MCF 10A (cell line): Measurements from ENCODE around the gene GAR1. TPM values are rescaled to one million over a fixed set of nuclear protein-coding genes. Genes with fewer than 3 reads are reported as not detected.

Experiments
- BruUV-seq: library from RNA; stranded (reverse); fragments of 400-500 nt; replicated peaks from 2 replicates; lab custom pipeline; 2021; lab: Mats Ljungman, UMichigan
- CTCF ChIA-PET: fragments of 300-600 bp; sonication (Branson Sonifier 250); formaldehyde crosslinking; extraction: SDS; loops from one replicate; lab custom pipeline; 2021; ENCODE audit warnings: antibody characterized with exemption, inconsistent platforms; lab: Yijun Ruan, JAX
- POLR2A ChIA-PET: fragments of 300-600, 350-650 bp; sonication (Branson Sonifier 250); formaldehyde crosslinking; extraction: SDS; loops from one replicate; lab custom pipeline; 2020; ENCODE audit warnings: antibody characterized with exemption, inconsistent platforms; lab: Yijun Ruan, JAX
- DNase-seq: peaks from one replicate; pipeline ENCODE4 v3.0.0-alpha.2; 2018; ENCODE audit not compliant: unreplicated experiment
- H3K27ac Mint-ChIP-seq: one replicate; pipeline ENCODE4 v1.8.0; 2022; ENCODE audit warnings: mild to moderate bottlenecking, low read depth, mixed read lengths; ENCODE audit not compliant: unreplicated experiment
- H3K27me3 Mint-ChIP-seq: one replicate; pipeline ENCODE4 v1.8.0; 2022; ENCODE audit warnings: mixed read lengths; ENCODE audit not compliant: insufficient read depth, unreplicated experiment
- H3K36me3 Mint-ChIP-seq: one replicate; pipeline ENCODE4 v1.8.0; 2022; ENCODE audit warnings: mild to moderate bottlenecking, moderate library complexity, mixed read lengths; ENCODE audit not compliant: insufficient read depth, unreplicated experiment
- H3K4me1 Mint-ChIP-seq: one replicate; pipeline ENCODE4 v1.8.0; 2022; ENCODE audit warnings: mixed read lengths; ENCODE audit not compliant: insufficient read depth, unreplicated experiment
- H3K4me3 Mint-ChIP-seq: one replicate; pipeline ENCODE4 v1.8.0; 2022; ENCODE audit warnings: mild to moderate bottlenecking, moderate library complexity, mixed read lengths; ENCODE audit not compliant: unreplicated experiment
- H3K9me3 Mint-ChIP-seq: one replicate; pipeline ENCODE4 v1.8.0; 2022; ENCODE audit warnings: mixed read lengths; ENCODE audit not compliant: unreplicated experiment
- intact Hi-C: fragments of 100-400 bp; cut with micrococcal nuclease; formaldehyde crosslinking; loops from 2 replicates; pipeline ENCODE4 v1.14.1; 2022
- total RNA-seq: library from RNA; stranded (reverse); gene quantifications from 2 replicates; pipeline ENCODE4 v1.2.3, GENCODE V29; 2022
- TF ChIP-seq, protein P1 (sequence below): fragments of 200-600 bp; IDR thresholded peaks from one replicate; pipeline ENCODE4 v1.8.0; 2022; ENCODE audit warnings: antibody characterized with exemption, mild to moderate bottlenecking; ENCODE audit not compliant: unreplicated experiment

Gene GAR1
- total RNA-seq, 1 experiment from 2014 or later = 28.7 TPM

GRCh38 chr4:109836985-109837384 lies 21.4 kb downstream of the GAR1 start:
- no TSS peak for BruUV-seq
- CTCF ChIA-PET = interaction anchor here (1.6 kb wide), 1 partner anchor 11 kb away, joined by 9 read pairs; no protein-coding TSS in a partner anchor
- intact Hi-C loops = no loop called here
- H3K9me3 Mint-ChIP-seq = no peaks in the 10 kb centered on the region
- no peaks in the 10 kb centered on the region for H3K4me1 Mint-ChIP-seq
- H3K4me3 Mint-ChIP-seq = no peak overlapping the region
- H3K27me3 Mint-ChIP-seq = no peaks in the 10 kb centered on the region
- no peak for DNase-seq
- no peak overlapping the region for H3K27ac Mint-ChIP-seq
- TF ChIP-seq, protein P1, sequence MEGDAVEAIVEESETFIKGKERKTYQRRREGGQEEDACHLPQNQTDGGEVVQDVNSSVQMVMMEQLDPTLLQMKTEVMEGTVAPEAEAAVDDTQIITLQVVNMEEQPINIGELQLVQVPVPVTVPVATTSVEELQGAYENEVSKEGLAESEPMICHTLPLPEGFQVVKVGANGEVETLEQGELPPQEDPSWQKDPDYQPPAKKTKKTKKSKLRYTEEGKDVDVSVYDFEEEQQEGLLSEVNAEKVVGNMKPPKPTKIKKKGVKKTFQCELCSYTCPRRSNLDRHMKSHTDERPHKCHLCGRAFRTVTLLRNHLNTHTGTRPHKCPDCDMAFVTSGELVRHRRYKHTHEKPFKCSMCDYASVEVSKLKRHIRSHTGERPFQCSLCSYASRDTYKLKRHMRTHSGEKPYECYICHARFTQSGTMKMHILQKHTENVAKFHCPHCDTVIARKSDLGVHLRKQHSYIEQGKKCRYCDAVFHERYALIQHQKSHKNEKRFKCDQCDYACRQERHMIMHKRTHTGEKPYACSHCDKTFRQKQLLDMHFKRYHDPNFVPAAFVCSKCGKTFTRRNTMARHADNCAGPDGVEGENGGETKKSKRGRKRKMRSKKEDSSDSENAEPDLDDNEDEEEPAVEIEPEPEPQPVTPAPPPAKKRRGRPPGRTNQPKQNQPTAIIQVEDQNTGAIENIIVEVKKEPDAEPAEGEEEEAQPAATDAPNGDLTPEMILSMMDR = no peak
- POLR2A ChIA-PET = no interaction called here
- no peaks in the 10 kb centered on the region for H3K36me3 Mint-ChIP-seq

DNA sequence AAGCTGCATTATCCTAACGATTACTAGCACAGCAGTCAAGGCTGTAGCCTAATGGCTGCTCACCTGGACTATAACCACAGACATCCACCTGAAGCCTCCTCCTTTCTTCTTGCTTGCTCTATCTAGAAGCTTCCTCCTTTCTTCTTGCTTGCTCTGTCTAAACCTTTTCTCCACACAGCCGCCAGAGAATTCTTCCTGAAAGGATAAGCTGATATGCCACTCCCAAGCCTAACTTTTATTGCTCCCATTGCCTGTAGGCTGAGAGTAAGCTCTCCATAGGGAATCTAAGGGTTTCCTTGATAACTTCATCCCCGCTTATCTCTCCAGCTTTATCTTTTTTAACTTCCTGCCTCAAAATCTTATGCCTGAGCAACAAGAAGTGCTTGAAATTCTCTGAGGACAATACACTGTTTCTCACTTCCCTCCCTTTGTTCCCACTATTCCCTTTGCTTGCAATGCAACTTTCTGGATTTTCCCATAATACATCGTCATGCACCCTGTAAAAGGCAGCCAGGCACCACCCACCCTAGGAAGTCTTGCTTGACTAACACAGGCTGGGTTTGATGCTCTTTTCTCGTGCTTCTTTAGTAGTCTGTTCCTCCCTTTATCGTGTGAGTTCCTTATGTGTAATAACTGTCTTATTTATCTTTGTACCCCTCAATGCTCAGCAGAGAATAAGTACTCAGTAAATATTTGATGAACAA lies 31.0 kb downstream of the GAR1 start:
- no peaks in the 10 kb centered on the region for H3K36me3 Mint-ChIP-seq

DNA sequence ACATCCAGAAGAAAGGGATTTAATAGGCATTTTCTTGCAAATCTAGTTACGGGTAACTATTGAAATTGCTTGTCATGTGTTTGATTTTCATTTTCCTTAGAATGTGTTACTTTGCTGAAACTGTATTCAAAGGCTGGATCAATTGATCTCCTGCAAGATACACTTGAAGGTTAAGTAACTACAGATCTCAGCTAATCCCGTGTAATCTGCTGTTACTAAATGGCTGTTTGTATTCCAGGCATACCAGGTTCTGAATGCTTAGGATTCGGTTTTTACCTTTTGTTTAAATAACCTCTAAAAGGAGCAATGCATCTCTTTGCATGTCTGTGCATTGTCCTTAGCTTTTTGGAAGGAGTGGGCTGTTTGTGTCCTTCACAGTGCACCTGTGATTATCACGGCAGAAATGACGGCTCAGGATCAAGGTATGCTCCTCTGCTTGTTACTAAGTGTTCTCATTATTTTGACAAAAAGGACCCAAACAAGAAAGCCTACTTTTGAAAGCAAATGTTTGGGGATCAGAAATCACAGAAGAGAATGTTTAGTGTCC lies 32.4 kb downstream of the GAR1 start, which contains the start of gene LRIT3:
LRIT3 (plus strand) TSS at position 212 of the 547 bp plus-strand sequence; CDS start at position 307, 95 bp downstream.
- intact Hi-C loops = no loop called here
- Mint-ChIP-seq H3K9me3 (no peaks in the 10 kb centered on the region), H3K4me1 (no peaks in the 10 kb centered on the region), H3K27me3 (no peaks in the 10 kb centered on the region), H3K4me3 (no peak within 1 kb of the TSS), H3K36me3 (no peaks in the 10 kb centered on the region), H3K27ac (no peak within 1 kb of the TSS)
- DNase-seq = no peak
- ChIA-PET POLR2A (no interaction called here), CTCF (no interaction called here)
- BruUV-seq = no TSS peak
- TF ChIP-seq, protein P1 = no peak

More for the DNA sequence above, 31.0 kb downstream of the GAR1 start:
- no TSS peak for BruUV-seq
- H3K4me3 Mint-ChIP-seq = no peak overlapping the region
- no peak overlapping the region for H3K27ac Mint-ChIP-seq
- POLR2A ChIA-PET = no interaction called here
- no peaks in the 10 kb centered on the region for H3K9me3 Mint-ChIP-seq
- CTCF ChIA-PET = interaction anchor here (1.4 kb wide), 1 partner anchor 67 kb away, joined by 4 read pairs; the partner anchor contains the start of gene EGF
- no peaks in the 10 kb centered on the region for H3K4me1 Mint-ChIP-seq
- intact Hi-C loops = no loop called here
- no peaks in the 10 kb centered on the region for H3K27me3 Mint-ChIP-seq
- TF ChIP-seq, protein P1 = no peak
- no peak for DNase-seq

DNA sequence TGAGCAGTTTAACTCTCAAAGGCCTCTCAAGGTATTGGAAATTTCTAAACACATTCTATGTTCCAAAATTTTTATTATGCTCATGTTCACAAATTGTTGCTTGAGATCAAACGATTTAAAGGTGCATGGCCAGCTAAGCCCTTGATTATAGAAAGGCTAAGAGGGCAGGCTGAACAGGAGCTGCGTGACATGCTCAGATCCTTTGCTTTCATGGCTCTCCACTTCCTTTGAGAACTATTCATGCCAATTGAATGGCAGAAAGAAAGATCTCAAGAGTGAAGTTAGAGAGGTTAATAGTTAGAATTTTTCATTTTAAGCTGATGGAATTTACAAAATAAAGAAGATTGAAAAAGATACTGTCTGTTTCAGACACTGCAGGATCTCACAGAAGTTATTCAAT lies 32.9 kb downstream of the GAR1 start:
- H3K9me3 Mint-ChIP-seq = no peaks in the 10 kb centered on the region
- intact Hi-C loops = no loop called here
- no peak for DNase-seq
- no peak overlapping the region for H3K27ac Mint-ChIP-seq
- no peaks in the 10 kb centered on the region for H3K36me3 Mint-ChIP-seq
- BruUV-seq = no TSS peak
- H3K4me3 Mint-ChIP-seq = no peak overlapping the region
- H3K27me3 Mint-ChIP-seq = no peaks in the 10 kb centered on the region
- H3K4me1 Mint-ChIP-seq = no peaks in the 10 kb centered on the region
- POLR2A ChIA-PET = no interaction called here
- TF ChIP-seq, protein P1 = no peak
- CTCF ChIA-PET = no interaction called here
